ENCODE measurements around the gene PKD2L1.

- TF ChIP-seq CTCF (conservative IDR thresholded peaks at IDR 0.05; ENCODE audit: low read length) = no peak
- TF ChIP-seq EZH2phosphoT487 (IDR thresholded peaks at IDR 0.05; ENCODE audit: borderline replicate concordance, low read depth, low read length) = no peak
These were observed 41.8 kb downstream of the PKD2L1 start for GRCh38 chr10:100288196-100288595.
